ENCODE measurements around the gene SLC38A4.

Gene SLC38A4

GRCh38 chr12:46725332-46725731 lies 100.5 kb downstream of the SLC38A4 start:
- Histone ChIP-seq H3K4me3 (ENCODE audit: low read length in 2 of 2) (no peak overlapping the region), H3K36me3 (replicated peaks in 1 of 2; ENCODE audit: control insufficient read depth in 2 of 2, insufficient read depth in 2 of 2, low read length in 2 of 2) (no peaks in the 10 kb centered on the region), H2BK15ac (ENCODE audit: low read length) (no peak overlapping the region), H4K8ac (ENCODE audit: low read depth, low read length) (no peak overlapping the region), H2BK12ac (ENCODE audit: low read length) (no peak overlapping the region), H3K4ac (ENCODE audit: low read length) (no peak overlapping the region), H2AFZ (ENCODE audit: low read length) (no peak overlapping the region), H3K4me2 (ENCODE audit: insufficient read depth, low read length, poor library complexity, severe bottlenecking) (no peak overlapping the region), H2BK120ac (ENCODE audit: low read depth, low read length) (no peak overlapping the region), H3K14ac (ENCODE audit: low read length) (no peak overlapping the region), H3K4me1 (ENCODE audit: control insufficient read depth in 2 of 2, insufficient read depth in 1 of 2, low read depth in 1 of 2, low read length in 2 of 2) (no peaks in the 10 kb centered on the region), H2AK5ac (ENCODE audit: low read depth, low read length) (no peak overlapping the region), H3K79me1 (ENCODE audit: low read depth, low read length) (no peaks in the 10 kb centered on the region), H3K27me3 (ENCODE audit: control insufficient read depth in 3 of 3, insufficient read depth in 3 of 3, low read depth in 1 of 3, low read length in 3 of 3) (no peaks in the 10 kb centered on the region), H3K23ac (ENCODE audit: low read depth, low read length, poor library complexity) (no peak overlapping the region), H3K18ac (ENCODE audit: low read length) (no peak overlapping the region), H3K27ac (replicated peaks; ENCODE audit: low read length) (no peak overlapping the region), H3K9me3 (replicated peaks in 1 of 2; ENCODE audit: control insufficient read depth in 2 of 2, insufficient read depth in 1 of 2, low read depth in 1 of 2, low read length in 2 of 2) (no peaks in the 10 kb centered on the region), H3K9ac (ENCODE audit: low read depth, low read length, poor library complexity) (no peak overlapping the region), H4K91ac (ENCODE audit: low read depth, low read length, poor library complexity) (no peak overlapping the region), H2BK5ac (ENCODE audit: low read length) (no peak overlapping the region)
- no CpG with 5 or more reads among the region's 2 CpGs for WGBS, 2 donors (ENCODE audit: extremely low coverage in 2 of 2, insufficient read length in 2 of 2, insufficient replicate concordance in 1 of 2)
- DNase-seq (ENCODE audit: low spot score), result no peak

GRCh38 chr12:46723629-46724419 lies 102.0 kb downstream of the SLC38A4 start:
- Histone ChIP-seq H3K9me3 (replicated peaks in 1 of 2; ENCODE audit: control insufficient read depth in 2 of 2, insufficient read depth in 1 of 2, low read depth in 1 of 2, low read length in 2 of 2) (no peaks in the 10 kb centered on the region), H2AFZ (ENCODE audit: low read length) (no peak overlapping the region), H3K23ac (ENCODE audit: low read depth, low read length, poor library complexity) (no peak overlapping the region), H3K4me2 (ENCODE audit: insufficient read depth, low read length, poor library complexity, severe bottlenecking) (no peak overlapping the region), H3K36me3 (replicated peaks in 1 of 2; ENCODE audit: control insufficient read depth in 2 of 2, insufficient read depth in 2 of 2, low read length in 2 of 2) (no peaks in the 10 kb centered on the region), H2BK12ac (ENCODE audit: low read length) (no peak overlapping the region), H2BK5ac (ENCODE audit: low read length) (no peak overlapping the region), H3K27me3 (ENCODE audit: control insufficient read depth in 3 of 3, insufficient read depth in 3 of 3, low read depth in 1 of 3, low read length in 3 of 3) (no peaks in the 10 kb centered on the region), H2BK15ac (ENCODE audit: low read length) (no peak overlapping the region), H3K9ac (ENCODE audit: low read depth, low read length, poor library complexity) (no peak overlapping the region), H3K4ac (ENCODE audit: low read length) (no peak overlapping the region), H3K4me1 (ENCODE audit: control insufficient read depth in 2 of 2, insufficient read depth in 1 of 2, low read depth in 1 of 2, low read length in 2 of 2) (no peaks in the 10 kb centered on the region), H2AK5ac (ENCODE audit: low read depth, low read length) (no peak overlapping the region), H3K27ac (replicated peaks; ENCODE audit: low read length) (no peak overlapping the region), H2BK120ac (ENCODE audit: low read depth, low read length) (no peak overlapping the region), H4K91ac (ENCODE audit: low read depth, low read length, poor library complexity) (no peak overlapping the region), H3K79me1 (ENCODE audit: low read depth, low read length) (no peaks in the 10 kb centered on the region), H3K4me3 (ENCODE audit: low read length in 2 of 2) (no peak overlapping the region), H4K8ac (ENCODE audit: low read depth, low read length) (no peak overlapping the region), H3K18ac (ENCODE audit: low read length) (no peak overlapping the region), H3K14ac (ENCODE audit: low read length) (no peak overlapping the region)
- no CpG with 5 or more reads among the region's 3 CpGs for WGBS, 2 donors (ENCODE audit: extremely low coverage in 2 of 2, insufficient read length in 2 of 2, insufficient replicate concordance in 1 of 2)
- DNase-seq (ENCODE audit: low spot score), result no peak

- no peak overlapping the region for H3K4me2 ChIP-seq (ENCODE audit: insufficient read depth, low read length, poor library complexity, severe bottlenecking)
- H3K23ac ChIP-seq (ENCODE audit: low read depth, low read length, poor library complexity), result no peak overlapping the region
- no peak overlapping the region for H3K18ac ChIP-seq (ENCODE audit: low read length)
- H3K9ac ChIP-seq (ENCODE audit: low read depth, low read length, poor library complexity), result no peak overlapping the region
- H3K36me3 ChIP-seq (replicated peaks in 1 of 2; ENCODE audit: control insufficient read depth in 2 of 2, insufficient read depth in 2 of 2, low read length in 2 of 2), result no peaks in the 10 kb centered on the region
- H3K9me3 ChIP-seq (replicated peaks in 1 of 2; ENCODE audit: control insufficient read depth in 2 of 2, insufficient read depth in 1 of 2, low read depth in 1 of 2, low read length in 2 of 2), result no peaks in the 10 kb centered on the region
- no peak overlapping the region for H2BK120ac ChIP-seq (ENCODE audit: low read depth, low read length)
- WGBS, 2 donors (ENCODE audit: extremely low coverage in 2 of 2, insufficient read length in 2 of 2, insufficient replicate concordance in 1 of 2), result no CpG with 5 or more reads among the region's 3 CpGs
- H2BK12ac ChIP-seq (ENCODE audit: low read length), result no peak overlapping the region
- no peak overlapping the region for H2BK5ac ChIP-seq (ENCODE audit: low read length)
- no peak overlapping the region for H2BK15ac ChIP-seq (ENCODE audit: low read length)
- no peak overlapping the region for H3K14ac ChIP-seq (ENCODE audit: low read length)
- no peak overlapping the region for H2AFZ ChIP-seq (ENCODE audit: low read length)
- DNase-seq (ENCODE audit: low spot score), result no peak
- no peak overlapping the region for H3K27ac ChIP-seq (replicated peaks; ENCODE audit: low read length)
- H4K91ac ChIP-seq (ENCODE audit: low read depth, low read length, poor library complexity), result no peak overlapping the region
- no peaks in the 10 kb centered on the region for H3K4me1 ChIP-seq (ENCODE audit: control insufficient read depth in 2 of 2, insufficient read depth in 1 of 2, low read depth in 1 of 2, low read length in 2 of 2)
- no peak overlapping the region for H2AK5ac ChIP-seq (ENCODE audit: low read depth, low read length)
- H3K4me3 ChIP-seq (ENCODE audit: low read length in 2 of 2), result no peak overlapping the region
- H4K8ac ChIP-seq (ENCODE audit: low read depth, low read length), result no peak overlapping the region
- H3K4ac ChIP-seq (ENCODE audit: low read length), result no peak overlapping the region
- H3K79me1 ChIP-seq (ENCODE audit: low read depth, low read length), result no peaks in the 10 kb centered on the region
- H3K27me3 ChIP-seq (ENCODE audit: control insufficient read depth in 3 of 3, insufficient read depth in 3 of 3, low read depth in 1 of 3, low read length in 3 of 3), result no peaks in the 10 kb centered on the region
Observed at GRCh38 chr12:46722394-46723185, 103.2 kb downstream of the SLC38A4 start.

DNA sequence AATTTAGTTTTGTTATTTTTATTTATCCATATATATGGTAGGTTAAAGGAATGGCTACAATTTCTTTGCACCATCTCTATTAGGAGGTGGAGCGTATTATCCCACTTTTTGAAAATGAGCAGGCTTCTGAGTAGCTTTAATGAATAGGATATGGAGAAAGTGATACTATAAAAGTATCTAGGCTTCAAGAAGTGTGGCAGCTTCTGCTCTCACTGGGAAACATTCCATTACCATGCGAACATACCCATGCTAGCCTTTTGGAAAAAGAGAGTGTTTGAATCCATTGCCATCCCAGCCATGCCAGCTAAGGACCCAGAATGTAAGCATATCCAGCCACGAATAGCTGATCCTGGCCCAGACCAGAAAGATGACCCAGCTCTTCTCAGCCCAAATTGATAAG lies 107.3 kb downstream of the SLC38A4 start:
- Histone ChIP-seq H3K4me1 (ENCODE audit: control insufficient read depth in 2 of 2, insufficient read depth in 1 of 2, low read depth in 1 of 2, low read length in 2 of 2) (no peaks in the 10 kb centered on the region), H4K8ac (ENCODE audit: low read depth, low read length) (no peak overlapping the region), H3K4me2 (ENCODE audit: insufficient read depth, low read length, poor library complexity, severe bottlenecking) (no peak overlapping the region), H3K79me1 (ENCODE audit: low read depth, low read length) (no peaks in the 10 kb centered on the region), H2BK120ac (ENCODE audit: low read depth, low read length) (no peak overlapping the region), H2BK12ac (ENCODE audit: low read length) (no peak overlapping the region), H3K27ac (replicated peaks; ENCODE audit: low read length) (no peak overlapping the region), H3K4ac (ENCODE audit: low read length) (no peak overlapping the region), H2AK5ac (ENCODE audit: low read depth, low read length) (no peak overlapping the region), H3K9me3 (replicated peaks in 1 of 2; ENCODE audit: control insufficient read depth in 2 of 2, insufficient read depth in 1 of 2, low read depth in 1 of 2, low read length in 2 of 2) (peaks cover 0 to 2% of the 10 kb centered on the region in 2 donors), H3K23ac (ENCODE audit: low read depth, low read length, poor library complexity) (no peak overlapping the region), H2BK5ac (ENCODE audit: low read length) (no peak overlapping the region), H3K18ac (ENCODE audit: low read length) (no peak overlapping the region), H4K91ac (ENCODE audit: low read depth, low read length, poor library complexity) (no peak overlapping the region), H2AFZ (ENCODE audit: low read length) (no peak overlapping the region), H3K14ac (ENCODE audit: low read length) (no peak overlapping the region), H3K36me3 (replicated peaks in 1 of 2; ENCODE audit: control insufficient read depth in 2 of 2, insufficient read depth in 2 of 2, low read length in 2 of 2) (no peaks in the 10 kb centered on the region), H3K9ac (ENCODE audit: low read depth, low read length, poor library complexity) (no peak overlapping the region), H3K27me3 (ENCODE audit: control insufficient read depth in 3 of 3, insufficient read depth in 3 of 3, low read depth in 1 of 3, low read length in 3 of 3) (no peaks in the 10 kb centered on the region), H3K4me3 (ENCODE audit: low read length in 2 of 2) (no peak overlapping the region), H2BK15ac (ENCODE audit: low read length) (no peak overlapping the region)
- no CpG with 5 or more reads among the region's 3 CpGs for whole genome bisulfite sequencing, 2 donors (ENCODE audit: extremely low coverage in 2 of 2, insufficient read length in 2 of 2, insufficient replicate concordance in 1 of 2)
- no peak for DNase-seq (ENCODE audit: low spot score)
